ENCODE measurements around the gene RHBDL3.
A peak's percentile ranks its signal among the peaks of the same experiment; 100 is the strongest.

The RHBDL3 gene

GRCh38 chr17:32355649-32356377 lies 90.2 kb downstream of the RHBDL3 start:
- Histone ChIP-seq H3K9me3 (ENCODE audit: control insufficient read depth, low read length) (no peaks in the 10 kb centered on the region), H3K4me1 (peaks cover 31% of the 10 kb centered on the region), H3K27me3 (ENCODE audit: control insufficient read depth, insufficient read depth, low read length) (no peaks in the 10 kb centered on the region), H3K36me3 (ENCODE audit: control insufficient read depth, insufficient read depth, low read length) (no peaks in the 10 kb centered on the region), H3K9ac (no peak overlapping the region), H3K27ac (peak overlapping the region; percentile 69), H3K79me2 (peaks cover 70% of the 10 kb centered on the region), H2AFZ (no peak overlapping the region), H3K4me2 (ENCODE audit: low read length) (peak overlapping the region; percentile 51), H3K4me3 (ENCODE audit: low read depth, low read length) (no peak overlapping the region)
- TF ChIP-seq, protein P1, sequence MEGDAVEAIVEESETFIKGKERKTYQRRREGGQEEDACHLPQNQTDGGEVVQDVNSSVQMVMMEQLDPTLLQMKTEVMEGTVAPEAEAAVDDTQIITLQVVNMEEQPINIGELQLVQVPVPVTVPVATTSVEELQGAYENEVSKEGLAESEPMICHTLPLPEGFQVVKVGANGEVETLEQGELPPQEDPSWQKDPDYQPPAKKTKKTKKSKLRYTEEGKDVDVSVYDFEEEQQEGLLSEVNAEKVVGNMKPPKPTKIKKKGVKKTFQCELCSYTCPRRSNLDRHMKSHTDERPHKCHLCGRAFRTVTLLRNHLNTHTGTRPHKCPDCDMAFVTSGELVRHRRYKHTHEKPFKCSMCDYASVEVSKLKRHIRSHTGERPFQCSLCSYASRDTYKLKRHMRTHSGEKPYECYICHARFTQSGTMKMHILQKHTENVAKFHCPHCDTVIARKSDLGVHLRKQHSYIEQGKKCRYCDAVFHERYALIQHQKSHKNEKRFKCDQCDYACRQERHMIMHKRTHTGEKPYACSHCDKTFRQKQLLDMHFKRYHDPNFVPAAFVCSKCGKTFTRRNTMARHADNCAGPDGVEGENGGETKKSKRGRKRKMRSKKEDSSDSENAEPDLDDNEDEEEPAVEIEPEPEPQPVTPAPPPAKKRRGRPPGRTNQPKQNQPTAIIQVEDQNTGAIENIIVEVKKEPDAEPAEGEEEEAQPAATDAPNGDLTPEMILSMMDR (IDR thresholded peaks at IDR 0.05): no peak

GRCh38 chr17:32356378-32356743 lies 90.7 kb downstream of the RHBDL3 start:
- H3K79me2 ChIP-seq: peaks cover 65% of the 10 kb centered on the region
- H3K4me2 ChIP-seq (ENCODE audit: low read length): peak overlapping the region; percentile 45
- H3K27me3 ChIP-seq (ENCODE audit: control insufficient read depth, insufficient read depth, low read length): no peaks in the 10 kb centered on the region
- peak overlapping the region; percentile 6 for H3K4me3 ChIP-seq (ENCODE audit: low read depth, low read length)
- H3K9ac ChIP-seq: no peak overlapping the region
- no peaks in the 10 kb centered on the region for H3K36me3 ChIP-seq (ENCODE audit: control insufficient read depth, insufficient read depth, low read length)
- TF ChIP-seq, protein P1 (IDR thresholded peaks at IDR 0.05): no peak
- peaks cover 31% of the 10 kb centered on the region for H3K4me1 ChIP-seq
- peak overlapping the region; percentile 69 for H3K27ac ChIP-seq
- no peak overlapping the region for H2AFZ ChIP-seq
- H3K9me3 ChIP-seq (ENCODE audit: control insufficient read depth, low read length): no peaks in the 10 kb centered on the region

- Histone ChIP-seq H3K36me3 (ENCODE audit: control insufficient read depth, insufficient read depth, low read length) (no peaks in the 10 kb centered on the region), H3K4me2 (ENCODE audit: low read length) (peak overlapping the region; percentile 45), H3K9ac (no peak overlapping the region), H3K9me3 (ENCODE audit: control insufficient read depth, low read length) (no peaks in the 10 kb centered on the region), H2AFZ (no peak overlapping the region), H3K4me1 (peaks cover 31% of the 10 kb centered on the region), H3K4me3 (ENCODE audit: low read depth, low read length) (peak overlapping the region; percentile 6), H3K27ac (peak overlapping the region; percentile 69), H3K27me3 (ENCODE audit: control insufficient read depth, insufficient read depth, low read length) (no peaks in the 10 kb centered on the region), H3K79me2 (peaks cover 63% of the 10 kb centered on the region)
- TF ChIP-seq, protein P1 (IDR thresholded peaks at IDR 0.05): no peak
Measured at GRCh38 chr17:32356750-32357149, 91.1 kb downstream of the RHBDL3 start.

GRCh38 chr17:32357615-32358014 lies 92.0 kb downstream of the RHBDL3 start:
- Histone ChIP-seq H3K79me2 (peaks cover 63% of the 10 kb centered on the region), H3K9ac (no peak overlapping the region), H3K4me2 (ENCODE audit: low read length) (no peak overlapping the region), H2AFZ (no peak overlapping the region), H3K4me3 (ENCODE audit: low read depth, low read length) (no peak overlapping the region), H3K4me1 (peaks cover 27% of the 10 kb centered on the region), H3K27ac (no peak overlapping the region), H3K27me3 (ENCODE audit: control insufficient read depth, insufficient read depth, low read length) (no peaks in the 10 kb centered on the region), H3K36me3 (ENCODE audit: control insufficient read depth, insufficient read depth, low read length) (no peaks in the 10 kb centered on the region), H3K9me3 (ENCODE audit: control insufficient read depth, low read length) (no peaks in the 10 kb centered on the region)
- TF ChIP-seq, protein P1 (IDR thresholded peaks at IDR 0.05): no peak

GRCh38 chr17:32361270-32361669 lies 95.6 kb downstream of the RHBDL3 start:
- Histone ChIP-seq H3K27ac (no peak overlapping the region), H3K9ac (no peak overlapping the region), H3K4me3 (ENCODE audit: low read depth, low read length) (no peak overlapping the region), H3K9me3 (ENCODE audit: control insufficient read depth, low read length) (no peaks in the 10 kb centered on the region), H3K36me3 (ENCODE audit: control insufficient read depth, insufficient read depth, low read length) (no peaks in the 10 kb centered on the region), H3K4me2 (ENCODE audit: low read length) (no peak overlapping the region), H3K79me2 (peaks cover 48% of the 10 kb centered on the region), H2AFZ (no peak overlapping the region), H3K4me1 (peaks cover 6% of the 10 kb centered on the region), H3K27me3 (ENCODE audit: control insufficient read depth, insufficient read depth, low read length) (no peaks in the 10 kb centered on the region)
- TF ChIP-seq, protein P1 (IDR thresholded peaks at IDR 0.05): no peak

Measured in parathyroid adenoma (tissue), 2 donors.